Activated CD8-positive, alpha-beta memory T cell treated with anti-CD3 and anti-CD28 coated beads, Interleukin-2, amount 50 U/mL, for 4 hours (primary cell): Measurements from ENCODE around the gene NFATC1.

Experiments
- DNase-seq: peaks from one replicate; pipeline ENCODE4 v3.0.0-alpha.2; 2020

The NFATC1 gene

GRCh38 chr18:79511271-79511670, 115.5 kb downstream of the NFATC1 start:
- DNase-seq, result peak; percentile 6

- DNase-seq, result peak; percentile 10
Observed at GRCh38 chr18:79511671-79512301, 116.1 kb downstream of the NFATC1 start.

GRCh38 chr18:79512461-79513380, 117.0 kb downstream of the NFATC1 start:
- peak; percentile 14 for DNase-seq

- DNase-seq, result no peak
Observed at GRCh38 chr18:79513381-79514081, 117.8 kb downstream of the NFATC1 start.

DNA sequence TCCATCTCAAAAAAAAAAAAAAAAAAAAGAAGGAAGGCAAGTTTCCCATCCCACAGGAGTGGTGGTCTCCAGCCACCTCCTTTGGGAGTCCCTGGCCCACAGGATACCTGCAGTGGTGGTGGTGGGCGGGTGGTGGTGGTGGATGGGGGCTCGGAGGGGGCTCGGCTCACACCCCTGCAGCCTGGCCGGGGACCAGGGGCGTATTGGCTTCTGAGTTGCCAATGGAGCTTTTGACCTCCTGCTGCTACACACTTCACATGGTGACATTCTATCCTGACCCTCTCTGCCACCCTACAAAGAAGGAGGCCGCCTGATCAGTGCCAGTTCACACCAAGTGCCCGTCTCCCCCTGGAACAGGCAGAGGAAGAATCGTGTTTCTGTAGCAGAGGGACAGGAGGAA, 119.6 kb downstream of the NFATC1 start:
- no peak for DNase-seq

- no peak for DNase-seq
Observed at GRCh38 chr18:79515944-79516351, 120.2 kb downstream of the NFATC1 start.

GRCh38 chr18:79516441-79516931, 120.8 kb downstream of the NFATC1 start:
- DNase-seq, result no peak

GRCh38 chr18:79517341-79517740, 121.6 kb downstream of the NFATC1 start:
- DNase-seq, result no peak

GRCh38 chr18:79518028-79518682, 122.4 kb downstream of the NFATC1 start:
- DNase-seq, result no peak

- DNase-seq, result no peak
Observed at GRCh38 chr18:79518683-79519128, 123.0 kb downstream of the NFATC1 start.

DNA sequence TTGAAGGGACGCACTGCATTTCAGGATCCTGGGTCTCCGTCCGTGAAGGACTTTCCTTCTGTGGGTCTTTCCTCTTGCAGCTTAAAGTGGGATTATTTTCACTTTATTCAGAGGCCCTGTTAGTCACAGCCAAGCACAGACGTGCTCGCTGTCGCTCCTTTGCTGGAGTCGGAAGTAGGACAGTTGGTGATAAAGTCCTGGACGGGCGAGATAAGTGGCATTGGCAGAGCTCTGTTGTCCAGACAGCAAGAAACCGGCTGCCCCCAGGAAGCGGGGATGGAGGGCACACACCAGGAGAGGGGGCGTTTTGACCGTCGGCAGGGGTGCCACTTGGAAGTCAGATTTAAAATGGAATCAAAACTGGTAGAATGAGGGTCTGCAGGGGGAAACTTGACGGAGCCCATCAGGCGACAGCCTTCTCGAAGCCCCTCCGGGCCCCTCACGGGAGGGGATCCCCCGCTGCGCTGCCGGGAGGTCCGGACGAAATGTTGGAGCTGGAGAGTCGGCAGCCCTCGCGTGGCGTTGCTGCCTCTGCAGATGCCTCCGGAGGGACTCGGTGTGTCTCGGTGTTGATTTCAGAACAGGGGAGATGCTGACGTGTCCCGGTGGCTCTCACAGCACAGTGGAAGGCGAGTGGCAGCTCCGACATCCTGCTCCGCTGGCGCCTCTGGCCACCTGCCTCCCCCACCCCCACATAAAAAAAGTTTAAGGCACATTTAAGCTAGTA, 124.2 kb downstream of the NFATC1 start:
- DNase-seq, result no peak

- DNase-seq, result no peak
Observed at GRCh38 chr18:79520478-79521390, 125.0 kb downstream of the NFATC1 start.

DNA sequence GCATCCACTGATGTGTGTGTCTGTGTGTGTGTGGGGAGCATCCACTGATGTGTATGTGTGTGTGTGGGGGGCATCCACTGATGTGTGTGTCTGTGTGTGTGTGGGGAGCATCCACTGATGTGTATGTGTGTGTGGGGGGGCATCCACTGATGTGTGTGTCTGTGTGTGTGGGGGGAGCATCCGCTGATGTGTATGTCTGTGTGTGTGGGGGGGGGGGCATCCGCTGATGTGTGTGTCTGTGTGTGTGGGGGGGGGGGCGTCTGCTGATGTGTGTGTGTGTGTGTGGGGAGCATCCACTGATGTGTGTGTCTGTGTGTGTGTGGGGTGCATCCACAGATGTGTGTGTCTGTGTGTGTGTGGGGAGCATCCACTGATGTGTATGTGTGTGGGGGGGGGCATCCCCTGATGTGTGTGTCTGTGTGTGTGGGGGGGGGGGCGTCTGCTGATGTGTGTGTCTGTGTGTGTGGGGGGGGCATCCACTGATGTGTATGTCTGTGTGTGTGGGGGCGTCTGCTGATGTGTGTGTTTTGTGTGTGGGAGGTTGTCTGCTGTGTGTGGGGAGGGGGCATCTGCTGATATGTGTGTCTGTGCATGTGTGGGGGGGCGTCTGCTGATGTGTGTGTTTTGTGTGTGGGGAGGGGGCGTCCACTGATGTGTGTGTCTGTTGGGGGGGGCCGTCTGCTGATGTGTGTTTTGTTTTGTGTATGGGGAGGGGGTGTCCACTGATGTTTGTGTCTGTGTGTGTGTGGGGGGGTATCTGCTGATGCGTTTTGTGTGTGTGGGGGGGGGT, 125.9 kb downstream of the NFATC1 start:
- no peak for DNase-seq

DNA sequence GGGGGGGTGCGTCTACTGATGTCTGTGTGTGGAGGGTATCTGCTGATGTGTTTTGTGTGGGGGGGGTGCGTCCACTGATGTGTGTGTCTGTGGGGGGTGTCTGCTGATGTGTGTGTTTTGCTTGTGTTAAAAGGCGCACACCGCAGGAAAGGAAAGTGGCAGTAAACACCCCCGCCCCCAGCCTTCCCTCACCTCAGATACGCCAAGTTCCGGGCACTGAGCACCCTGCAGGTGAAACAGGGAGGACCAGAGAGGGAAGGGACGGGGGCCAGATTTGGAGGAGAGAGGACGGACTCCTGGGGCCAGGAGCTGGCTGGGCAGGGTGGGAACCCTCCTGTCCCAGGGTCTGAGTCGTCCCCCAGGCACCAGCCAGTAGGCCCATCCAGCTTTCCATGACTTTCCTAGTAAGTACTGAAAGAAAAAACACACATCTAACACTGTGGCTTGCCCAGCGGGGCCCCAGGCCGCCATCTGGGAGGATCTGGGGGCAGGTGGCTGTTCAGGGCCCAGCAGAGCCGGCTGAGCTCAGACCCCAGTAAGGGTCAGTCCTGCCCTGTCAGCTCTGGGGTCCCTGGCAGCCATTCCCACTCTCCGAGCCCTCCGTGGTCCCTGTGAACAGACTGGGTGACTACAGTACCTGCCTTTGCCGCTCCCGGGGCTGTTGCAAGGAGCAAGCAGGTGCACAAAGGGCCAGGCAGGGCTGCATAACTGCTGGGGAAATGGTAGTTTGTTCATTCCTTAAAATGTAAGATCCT, 126.9 kb downstream of the NFATC1 start:
- peak; percentile 64 for DNase-seq

GRCh38 chr18:79523206-79523735, 127.5 kb downstream of the NFATC1 start:
- DNase-seq, result peak; percentile 64

- peak; percentile 73 for DNase-seq
Observed at GRCh38 chr18:79523736-79524180, 128.0 kb downstream of the NFATC1 start.

DNA sequence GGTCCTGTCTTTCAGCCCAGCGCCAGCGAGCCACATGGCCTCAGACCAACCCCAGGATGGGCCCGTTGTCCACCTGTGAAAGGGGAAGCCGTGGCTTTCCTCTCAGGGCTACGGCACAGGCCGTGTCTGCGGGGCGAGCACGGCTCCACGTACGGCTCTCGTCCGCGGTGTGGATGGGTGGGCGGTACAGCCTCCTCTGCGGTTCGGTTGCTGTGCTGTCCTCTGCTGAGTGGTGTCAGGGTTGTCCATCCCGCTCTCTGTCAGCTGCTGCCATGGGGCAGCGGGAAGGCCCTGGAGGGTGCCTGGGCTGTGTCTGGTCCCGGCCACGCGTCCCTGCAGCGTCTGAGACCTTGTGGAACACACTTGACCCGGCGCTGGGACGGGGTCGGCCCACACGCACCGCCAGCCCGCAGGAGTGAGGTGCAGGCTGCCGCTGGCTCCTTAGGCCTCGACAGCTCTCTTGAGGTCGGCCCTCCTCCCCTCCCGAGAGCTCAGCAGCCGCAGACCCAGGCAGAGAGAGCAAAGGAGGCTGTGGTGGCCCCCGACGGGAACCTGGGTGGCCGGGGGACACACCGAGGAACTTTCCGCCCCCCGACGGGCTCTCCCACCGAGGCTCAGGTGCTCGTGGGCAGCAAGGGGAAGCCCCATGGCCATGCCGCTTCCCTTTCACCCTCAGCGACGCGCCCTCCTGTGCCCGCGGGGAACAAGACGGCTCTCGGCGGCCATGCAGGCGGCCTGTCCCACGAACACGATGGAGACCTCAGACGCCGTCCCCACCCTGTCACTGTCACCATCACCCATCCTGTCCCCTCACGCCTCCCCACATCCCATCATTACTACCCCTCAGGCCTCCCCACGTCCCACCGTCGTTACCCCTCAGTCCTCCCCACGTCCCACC, 128.7 kb downstream of the NFATC1 start:
- peak; percentile 59 for DNase-seq
